DND-41 (cell line): ENCODE measurements around the gene ATXN1.

Source experiments
- ATAC-seq: fragments of 200-7000 bp; cut with Tn5 transposase; 3 replicates; pipeline ENCODE4 v1.9.1; 2021; ENCODE audit warnings: low read depth; ENCODE audit not compliant: insufficient read depth
- DNase-seq: peaks from one replicate; pipeline ENCODE4 v3.0.0-alpha.2; 2020
- H2AFZ ChIP-seq: 2 replicates; pipeline ENCODE4 v1.6.0; 2012; ENCODE audit warnings: low read depth, low read length
- H3K27ac ChIP-seq: 2 replicates; pipeline ENCODE4 v1.5.1; 2012; ENCODE audit warnings: low read length, inconsistent platforms
- H3K27me3 ChIP-seq: fragments of 200-600 bp; sonication (generic); 2 replicates; pipeline ENCODE4 v1.6.0; 2012; ENCODE audit warnings: low read length, mild to moderate bottlenecking, inconsistent platforms; ENCODE audit not compliant: insufficient read depth, poor library complexity
- H3K36me3 ChIP-seq: 2 replicates; pipeline ENCODE4 v1.5.1; 2012; ENCODE audit warnings: low read length, inconsistent platforms; ENCODE audit not compliant: insufficient read depth
- H3K4me1 ChIP-seq: 2 replicates; pipeline ENCODE4 v1.5.1; 2012; ENCODE audit warnings: mild to moderate bottlenecking, low read length; ENCODE audit not compliant: insufficient read depth
- H3K4me2 ChIP-seq: 2 replicates; pipeline ENCODE4 v1.6.0; 2012; ENCODE audit warnings: mild to moderate bottlenecking, moderate library complexity, low read length, inconsistent platforms; ENCODE audit not compliant: insufficient read depth
- H3K4me3 ChIP-seq, 2 experiments: fragments of 200-600 bp in 1 of 2; shearing (Covaris generic) in 1 of 2; 2 replicates each; pipeline ENCODE4 v1.5.1; 2012 to 2016; ENCODE audit warnings: inconsistent platforms in 2 of 2, low read length in 2 of 2, mild to moderate bottlenecking in 2 of 2, low read depth in 1 of 2, moderate library complexity in 1 of 2
- H3K79me2 ChIP-seq: 2 replicates; pipeline ENCODE4 v1.6.0; 2012; ENCODE audit warnings: low read length, inconsistent platforms; ENCODE audit not compliant: insufficient read depth
- H3K9ac ChIP-seq: 2 replicates; pipeline ENCODE4 v1.6.0; 2012; ENCODE audit warnings: low read depth, mild to moderate bottlenecking, inconsistent platforms, low read length, moderate library complexity
- H3K9me3 ChIP-seq: 2 replicates; pipeline ENCODE4 v1.5.1; 2012; ENCODE audit warnings: low read length, moderate library complexity, mild to moderate bottlenecking, inconsistent platforms; ENCODE audit not compliant: insufficient read depth, severe bottlenecking
- H4K20me1 ChIP-seq: 2 replicates; pipeline ENCODE4 v1.6.0; 2012; ENCODE audit warnings: low read length; ENCODE audit not compliant: insufficient read depth
- CTCF ChIP-seq: IDR thresholded peaks from 2 replicates; pipeline ENCODE4 v1.5.1; 2012; ENCODE audit warnings: borderline replicate concordance, low read length, moderate library complexity, mild to moderate bottlenecking; ENCODE audit not compliant: poor library complexity, severe bottlenecking; ENCODE audit errors: extremely low read depth
- EZH2 ChIP-seq: IDR thresholded peaks from 3 replicates; pipeline ENCODE4 v1.6.1; 2012; ENCODE audit warnings: borderline replicate concordance, low read depth, mild to moderate bottlenecking, moderate library complexity, low read length, inconsistent platforms; ENCODE audit not compliant: severe bottlenecking

The ATXN1 gene

GRCh38 chr6:16326971-16327776 lies 434.1 kb downstream of the ATXN1 start:
- no peak for ATAC-seq
- H3K36me3 ChIP-seq = peaks cover 3% of the 10 kb centered on the region; the same call in 1 of the 2 replicates
- H4K20me1 ChIP-seq = no peaks in the 10 kb centered on the region
- H3K4me1 ChIP-seq = peaks cover 7% of the 10 kb centered on the region
- no peak overlapping the region for H3K4me3 ChIP-seq
- TF ChIP-seq CTCF = no peak
- no peak for TF ChIP-seq EZH2
- H3K9ac ChIP-seq = no peak overlapping the region
- no peaks in the 10 kb centered on the region for H3K79me2 ChIP-seq
- H3K9me3 ChIP-seq = no peaks in the 10 kb centered on the region
- H3K4me2 ChIP-seq = no peak overlapping the region
- H3K27ac ChIP-seq = no peak overlapping the region
- H3K27me3 ChIP-seq = no peaks in the 10 kb centered on the region
- H2AFZ ChIP-seq = no peak overlapping the region
- DNase-seq = no peak

- ATAC-seq = no peak
- no peak for TF ChIP-seq CTCF
- TF ChIP-seq EZH2 = no peak
- Histone ChIP-seq H3K9me3 (no peaks in the 10 kb centered on the region), H3K4me2 (no peak overlapping the region), H3K36me3 (peaks cover 3% of the 10 kb centered on the region; the same call in 1 of the 2 replicates), H3K4me1 (peaks cover 5% of the 10 kb centered on the region; the same call in 1 of the 2 replicates), H3K27ac (no peak overlapping the region), H2AFZ (no peak overlapping the region), H4K20me1 (no peaks in the 10 kb centered on the region), H3K27me3 (no peaks in the 10 kb centered on the region), H3K79me2 (no peaks in the 10 kb centered on the region), H3K4me3 (no peak overlapping the region), H3K9ac (no peak overlapping the region)
- DNase-seq = no peak
Measured at GRCh38 chr6:16326531-16326930, 434.7 kb downstream of the ATXN1 start.

- Histone ChIP-seq H3K4me3 (no peak overlapping the region), H3K36me3 (peaks cover 3% of the 10 kb centered on the region; the same call in 1 of the 2 replicates), H3K79me2 (no peaks in the 10 kb centered on the region), H3K4me1 (peaks cover 22% of the 10 kb centered on the region), H3K4me2 (no peak overlapping the region), H2AFZ (no peak overlapping the region), H3K9me3 (no peaks in the 10 kb centered on the region), H3K9ac (no peak overlapping the region), H3K27ac (no peak overlapping the region), H3K27me3 (no peaks in the 10 kb centered on the region), H4K20me1 (no peaks in the 10 kb centered on the region)
- ATAC-seq = no peak
- TF ChIP-seq EZH2 (no peak), CTCF (no peak)
- DNase-seq = no peak
Measured at GRCh38 chr6:16324606-16325225, 436.5 kb downstream of the ATXN1 start.
